GM19438 (cell line): Measurements from ENCODE around the gene KDM3B.

ENCODE experiments used
- ATAC-seq: cut with Tn5 transposase; IDR thresholded peaks from one replicate; pipeline ENCODE4 v1.9.1; 2021; ENCODE audit warnings: low read depth; ENCODE audit not compliant: unreplicated experiment

The KDM3B gene

DNA sequence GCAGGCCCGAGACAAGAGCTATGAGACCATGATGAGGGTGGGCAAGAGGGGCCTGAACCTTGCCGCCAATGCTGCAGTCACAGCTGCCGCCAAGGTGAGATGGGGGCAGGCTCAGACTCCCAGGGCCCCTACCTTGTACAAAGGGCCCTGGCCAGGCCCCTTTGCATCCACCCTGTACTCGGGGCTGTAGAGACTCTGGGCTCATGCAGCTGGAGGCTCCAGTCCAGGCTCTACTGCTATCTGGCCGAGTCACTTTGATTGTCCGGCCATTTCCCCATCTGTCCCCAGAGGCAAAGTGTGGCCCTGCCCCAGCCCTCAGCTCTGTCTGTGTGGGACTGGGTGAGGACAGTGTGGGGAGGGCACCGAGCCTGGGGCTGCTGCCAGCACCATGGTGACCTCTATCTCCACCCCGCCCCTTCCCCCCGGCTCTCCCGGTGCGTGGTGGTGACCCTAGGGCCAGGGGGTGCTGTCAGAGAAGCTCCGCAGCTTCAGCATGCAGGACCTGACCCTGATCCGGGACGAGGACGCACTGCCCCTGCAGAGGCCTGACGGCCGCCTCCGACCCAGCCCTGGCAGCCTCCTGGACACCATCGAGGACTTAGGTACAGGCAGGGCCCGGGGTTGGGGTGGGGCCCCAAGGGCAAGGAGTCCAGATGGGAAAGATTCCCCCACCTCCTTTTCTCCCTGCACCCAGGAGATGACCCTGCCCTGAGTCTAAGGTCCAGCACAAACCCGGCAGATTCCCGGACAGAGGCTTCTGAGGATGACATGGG lies 92.5 kb downstream of the KDM3B start:
- ATAC-seq, result no peak

DNA sequence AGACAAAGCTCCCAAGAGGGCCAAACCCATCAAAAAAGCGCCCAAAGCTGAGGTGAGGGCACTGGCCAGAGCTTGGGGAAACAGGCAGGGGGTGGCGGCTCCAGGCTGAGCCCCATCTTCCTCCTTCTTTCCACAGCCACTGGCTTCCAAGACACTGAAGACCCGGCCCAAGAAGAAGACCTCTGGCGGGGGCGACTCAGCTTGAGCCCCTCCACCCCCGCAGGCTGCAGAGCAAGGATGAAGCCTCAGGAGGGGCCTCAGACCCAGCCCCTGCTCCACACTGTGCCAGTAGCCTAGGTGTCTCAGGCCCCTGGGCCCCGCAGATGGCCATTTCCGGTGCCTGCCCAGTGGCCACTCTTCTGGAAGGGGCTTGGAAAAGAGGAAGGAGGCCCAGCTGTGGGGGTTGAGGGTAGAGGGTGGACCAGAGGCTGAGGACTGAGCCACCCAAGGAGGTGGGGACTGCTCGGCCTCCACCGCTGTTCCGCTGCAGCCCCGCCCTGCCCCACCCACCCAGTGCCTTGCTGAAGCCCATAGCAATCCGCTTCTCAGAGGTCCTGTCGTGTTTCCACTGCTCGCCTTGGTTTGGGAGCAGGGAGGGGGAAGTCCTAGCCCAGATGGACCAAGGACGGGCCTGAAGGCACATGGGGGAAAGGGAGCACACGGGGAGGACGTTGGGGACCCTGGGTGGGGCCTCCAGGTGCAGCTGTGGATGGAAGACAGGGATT lies 93.2 kb downstream of the KDM3B start:
- no peak for ATAC-seq

DNA sequence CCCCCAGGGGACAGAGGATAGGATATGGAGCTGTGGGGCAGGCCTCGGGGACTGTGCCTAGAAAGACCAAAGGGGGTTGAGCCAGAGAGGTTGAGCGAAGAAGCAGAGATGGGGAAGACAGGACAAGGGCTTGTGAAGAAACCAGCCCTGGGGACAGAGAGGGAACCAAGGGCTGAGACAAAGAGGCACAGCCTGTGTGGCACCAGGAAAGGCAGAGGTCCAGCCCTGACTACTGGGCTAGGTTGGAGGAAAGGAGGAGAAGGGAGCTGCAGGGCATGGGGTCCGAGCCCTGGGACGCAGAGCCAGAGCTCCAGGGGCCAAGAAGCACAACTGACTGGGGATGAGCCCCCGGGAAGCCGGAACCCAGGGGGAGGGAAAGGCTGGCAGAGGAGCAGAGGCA lies 95.6 kb downstream of the KDM3B start:
- no peak for ATAC-seq

DNA sequence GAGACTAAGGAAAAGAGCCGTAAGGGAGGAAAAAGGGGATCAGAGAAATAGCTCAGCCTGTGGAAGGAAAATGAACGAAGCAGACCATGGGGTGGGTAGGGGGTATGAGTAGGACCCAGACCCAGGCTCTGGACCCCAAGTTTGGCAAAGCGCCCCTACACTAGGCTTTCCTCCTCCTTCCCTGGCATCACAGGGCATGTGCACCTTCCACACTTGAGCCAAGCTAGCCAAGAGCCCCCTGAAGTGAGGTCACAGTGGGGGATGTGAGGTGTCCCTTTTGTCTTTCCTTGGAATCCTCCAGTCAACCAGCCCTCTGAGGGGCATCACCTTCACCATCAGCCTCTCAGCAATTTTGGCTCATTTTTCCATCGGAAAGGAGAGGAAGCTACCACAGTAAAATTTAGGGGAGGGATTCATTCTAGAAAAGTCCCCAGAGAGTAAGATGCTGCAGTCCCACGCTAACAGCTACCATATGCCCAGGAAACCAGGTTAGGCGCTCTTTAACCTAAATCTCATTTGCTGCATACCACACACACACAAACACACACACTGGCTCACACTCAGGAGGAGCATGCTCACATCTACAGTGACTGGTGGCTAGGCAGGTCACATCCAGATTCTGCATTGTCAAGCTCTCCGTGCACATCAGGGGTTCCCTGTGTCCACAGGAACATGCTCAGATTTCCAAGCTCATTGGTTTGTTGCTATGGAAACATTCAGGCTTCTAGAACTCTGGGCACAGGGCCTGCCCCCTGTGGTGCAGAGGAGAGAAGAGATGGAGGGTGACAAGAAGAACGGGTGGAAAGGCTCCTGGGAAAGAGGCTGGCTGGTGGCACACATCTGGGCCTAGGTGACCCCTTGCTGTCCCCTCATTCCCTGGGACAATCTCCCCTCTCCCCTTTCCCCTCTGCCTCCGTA lies 96.3 kb downstream of the KDM3B start:
- no peak for ATAC-seq

DNA sequence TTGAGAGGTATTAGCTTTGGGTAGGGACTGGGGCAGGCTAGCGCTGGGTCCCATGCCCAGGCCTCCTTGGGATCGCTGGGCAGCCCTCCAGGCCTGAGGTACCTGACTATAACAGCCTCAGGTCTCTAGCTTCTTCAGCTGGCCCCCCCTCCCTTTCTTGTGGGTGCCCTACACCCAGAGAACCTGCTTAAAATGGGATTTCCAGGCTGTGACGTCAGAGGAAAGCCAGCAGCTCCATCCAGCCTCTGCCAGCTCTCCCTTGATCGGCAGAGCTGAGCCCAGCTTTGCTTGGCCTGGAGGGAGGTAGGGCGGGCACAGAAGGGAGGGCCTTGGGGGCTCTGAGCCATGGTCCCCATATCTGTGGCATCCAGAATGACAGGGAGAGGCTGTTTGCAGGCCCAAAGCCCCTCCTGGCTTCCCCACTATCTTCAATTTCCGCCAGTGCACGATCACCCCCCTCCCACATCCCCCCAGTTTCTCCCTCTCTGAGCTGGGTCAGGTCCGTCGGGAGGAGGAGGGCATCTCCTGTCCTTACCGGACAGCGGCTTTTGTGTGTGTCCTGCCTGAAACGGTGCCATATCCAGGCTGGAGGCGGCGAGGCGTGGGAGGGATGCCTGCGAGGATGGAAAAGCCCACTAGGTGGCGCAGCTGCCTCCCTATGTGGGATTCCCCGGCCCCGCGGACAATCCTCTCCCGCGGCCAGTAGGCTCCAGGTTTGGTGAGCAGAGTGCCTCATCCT lies 97.2 kb downstream of the KDM3B start:
- peak; percentile 82 for ATAC-seq

DNA sequence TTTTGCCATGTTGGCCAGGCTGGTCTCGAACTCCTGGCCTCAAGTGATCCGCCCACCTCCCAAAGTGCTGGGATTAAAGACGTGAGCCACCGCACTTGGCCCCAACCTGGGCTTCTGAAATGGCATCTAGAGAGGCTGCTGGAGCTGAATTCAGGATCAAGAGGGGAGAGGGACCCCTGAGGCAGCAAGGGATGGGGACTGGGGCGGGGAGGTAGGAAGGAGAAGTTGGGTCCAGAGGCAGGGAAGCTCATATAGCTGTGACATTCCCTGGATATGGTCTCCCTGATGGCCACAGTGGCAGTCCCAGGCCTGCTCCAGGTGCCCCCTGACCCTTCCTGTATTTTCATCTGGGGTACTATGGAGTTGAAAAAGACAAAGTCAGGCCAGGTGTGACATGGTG lies 98.5 kb downstream of the KDM3B start:
- ATAC-seq, result no peak

DNA sequence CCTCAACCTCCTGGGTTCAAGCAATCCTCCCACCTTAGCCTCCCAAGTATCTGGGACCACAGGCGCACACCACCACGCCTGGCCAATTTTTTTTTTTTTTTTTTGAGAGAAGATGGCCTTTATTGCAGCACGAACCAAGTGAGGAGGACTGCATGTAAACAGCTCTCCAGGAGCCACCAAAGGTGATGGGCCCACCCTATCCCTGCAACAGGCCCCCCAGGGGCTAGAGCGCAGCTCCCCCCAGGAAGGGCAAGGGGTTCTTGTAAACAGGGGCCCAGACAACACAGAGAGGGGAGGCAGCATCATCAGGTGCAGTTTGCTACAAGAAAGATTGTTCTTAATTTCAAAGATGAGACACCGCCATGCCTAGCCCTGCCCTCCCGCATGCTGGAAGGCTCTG lies 100.2 kb downstream of the KDM3B start:
- no peak for ATAC-seq

DNA sequence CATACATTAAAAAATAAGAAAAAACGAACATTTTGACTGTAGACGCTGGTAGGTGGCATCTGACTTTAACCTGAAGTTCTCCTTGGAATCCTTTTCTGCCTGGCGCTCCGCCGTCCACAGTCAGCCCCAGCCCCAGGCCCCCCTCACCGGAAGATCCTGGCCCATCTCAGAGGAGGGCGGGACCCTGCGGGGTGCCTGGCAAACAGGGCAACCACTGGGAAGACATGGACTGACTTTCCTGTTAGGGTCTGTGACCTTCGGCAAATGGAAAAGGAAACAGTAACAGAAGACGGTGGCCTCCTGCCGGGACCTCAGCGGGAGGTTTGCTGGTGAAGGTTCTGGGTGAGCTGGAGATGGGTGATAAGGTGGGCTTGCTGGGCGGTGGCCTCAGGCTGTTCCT lies 101.1 kb downstream of the KDM3B start:
- no peak for ATAC-seq

DNA sequence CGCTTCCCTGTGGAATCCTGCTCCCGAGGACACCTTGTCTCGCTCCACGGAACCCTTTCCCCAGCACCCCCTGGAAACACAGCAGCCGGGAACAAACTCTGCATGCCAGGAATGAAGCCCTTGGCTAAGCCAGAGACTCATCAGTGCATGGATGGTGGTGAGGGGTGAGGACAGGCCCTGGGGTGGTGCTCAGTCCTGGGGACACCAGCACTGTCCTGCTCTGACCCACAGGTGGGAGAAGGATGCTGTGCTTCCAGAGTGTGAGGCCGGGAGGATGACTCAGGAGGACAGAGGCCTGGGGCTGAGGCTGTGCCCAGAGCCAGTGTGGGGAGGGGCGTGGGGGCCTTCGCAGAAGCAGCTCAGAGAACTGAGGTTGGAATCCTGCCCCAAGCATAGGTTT lies 101.6 kb downstream of the KDM3B start:
- ATAC-seq, result no peak

DNA sequence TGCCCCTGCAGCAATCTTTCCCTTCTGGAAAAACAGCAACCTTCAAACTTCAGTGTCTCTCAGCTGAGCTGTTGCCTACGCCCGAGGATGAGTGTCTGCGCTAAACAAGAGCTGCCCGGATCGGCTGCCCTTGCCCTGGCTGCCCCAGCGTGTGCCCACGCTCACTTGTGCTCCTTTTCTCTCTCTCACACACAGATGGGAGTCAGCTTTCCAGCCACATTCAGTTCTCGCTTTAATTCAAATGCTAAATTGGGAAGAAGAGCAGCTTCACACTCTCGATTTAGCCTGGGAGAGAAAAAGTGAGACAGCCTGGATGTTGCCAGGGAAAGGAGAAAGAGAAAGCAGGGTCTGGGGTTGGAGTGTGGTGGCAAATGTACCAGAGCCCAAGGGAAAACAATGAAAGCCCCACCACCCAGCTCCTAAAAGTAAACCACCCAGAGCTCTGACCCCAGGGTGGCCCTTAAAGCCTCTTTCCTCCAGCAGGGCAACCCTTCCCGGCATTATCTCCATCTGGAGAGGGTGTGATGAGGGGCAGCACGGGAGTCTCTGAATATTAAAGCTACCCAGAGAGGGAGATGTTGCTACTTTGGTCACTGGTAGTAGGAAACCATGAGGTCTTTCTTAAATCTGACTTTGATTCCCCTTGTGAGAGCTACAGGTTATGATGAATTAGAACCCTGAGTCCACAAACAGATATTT lies 102.9 kb downstream of the KDM3B start:
- ATAC-seq, result no peak

DNA sequence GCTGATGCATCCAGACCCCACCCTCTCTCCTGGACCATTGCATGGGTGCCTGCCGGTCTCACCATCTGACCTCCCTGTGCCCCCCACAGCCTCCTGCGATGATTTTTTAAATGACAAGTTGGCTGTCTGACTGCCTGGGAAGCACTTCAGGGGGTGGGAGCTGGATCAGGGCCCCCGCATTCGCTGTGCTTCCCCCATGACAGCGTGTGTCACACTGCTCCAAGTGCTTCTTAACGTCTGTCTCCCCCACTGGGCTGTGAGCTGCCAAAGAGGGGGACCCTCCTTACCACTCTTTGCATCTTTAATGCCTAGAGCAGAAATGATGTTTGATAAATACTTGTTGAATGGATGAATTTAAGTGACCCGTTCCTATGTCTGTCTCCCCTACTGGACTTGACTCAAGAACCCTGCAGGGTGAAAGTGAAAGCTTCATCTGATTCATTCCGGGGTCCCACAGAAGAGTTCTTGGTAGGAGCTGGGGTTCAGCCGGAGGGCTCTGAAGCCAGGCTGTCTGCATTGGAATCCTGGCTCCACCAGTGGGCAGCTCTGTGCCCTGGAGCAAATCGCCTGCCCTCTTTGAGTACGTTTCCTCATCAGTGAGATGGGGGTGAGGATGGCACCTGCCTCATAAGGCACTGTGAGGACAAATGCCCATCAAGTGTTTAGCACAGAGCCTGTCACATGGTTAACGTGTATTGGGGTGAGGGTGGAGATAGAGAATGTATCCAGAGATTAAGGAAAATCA lies 105.2 kb downstream of the KDM3B start:
- no peak for ATAC-seq

DNA sequence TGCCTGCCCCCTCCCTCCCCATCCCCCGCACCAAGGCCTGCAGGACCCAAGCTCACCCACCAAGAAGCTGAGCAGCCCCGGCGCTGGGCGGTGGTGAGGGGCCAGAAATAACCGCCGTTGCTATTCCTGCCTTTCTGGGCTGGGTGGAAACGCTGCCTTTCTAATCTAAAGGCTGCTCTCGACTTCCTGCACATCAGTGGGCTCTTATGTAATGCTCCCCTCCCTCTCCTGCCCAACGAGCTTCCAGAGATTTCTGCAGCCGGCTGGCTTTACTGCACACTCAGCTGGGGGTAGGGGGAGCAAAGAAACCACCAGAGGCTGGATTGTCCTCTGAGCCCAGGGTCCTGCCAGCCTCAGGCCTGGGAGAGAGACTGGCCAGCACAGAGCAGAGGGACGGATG lies 105.9 kb downstream of the KDM3B start:
- no peak for ATAC-seq

DNA sequence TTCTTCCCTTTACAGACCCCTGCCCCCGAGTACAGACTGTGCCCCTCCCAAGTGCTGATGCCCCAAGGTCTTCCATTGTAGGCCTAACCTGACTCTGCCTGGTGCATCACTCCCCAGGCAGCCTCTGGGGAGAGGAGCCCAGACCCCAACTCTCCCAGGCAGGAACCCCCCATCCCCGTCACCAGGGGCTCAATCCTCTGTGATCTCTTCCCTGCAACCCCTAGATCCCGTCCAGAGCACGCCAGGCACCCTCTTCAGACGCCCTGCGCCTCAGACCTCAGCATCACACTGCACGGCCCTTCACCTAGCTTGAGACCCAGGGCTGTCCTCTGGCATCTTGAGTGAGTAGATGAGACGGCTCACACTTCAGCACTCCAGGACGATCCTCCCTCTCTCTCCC lies 106.4 kb downstream of the KDM3B start:
- no peak for ATAC-seq

DNA sequence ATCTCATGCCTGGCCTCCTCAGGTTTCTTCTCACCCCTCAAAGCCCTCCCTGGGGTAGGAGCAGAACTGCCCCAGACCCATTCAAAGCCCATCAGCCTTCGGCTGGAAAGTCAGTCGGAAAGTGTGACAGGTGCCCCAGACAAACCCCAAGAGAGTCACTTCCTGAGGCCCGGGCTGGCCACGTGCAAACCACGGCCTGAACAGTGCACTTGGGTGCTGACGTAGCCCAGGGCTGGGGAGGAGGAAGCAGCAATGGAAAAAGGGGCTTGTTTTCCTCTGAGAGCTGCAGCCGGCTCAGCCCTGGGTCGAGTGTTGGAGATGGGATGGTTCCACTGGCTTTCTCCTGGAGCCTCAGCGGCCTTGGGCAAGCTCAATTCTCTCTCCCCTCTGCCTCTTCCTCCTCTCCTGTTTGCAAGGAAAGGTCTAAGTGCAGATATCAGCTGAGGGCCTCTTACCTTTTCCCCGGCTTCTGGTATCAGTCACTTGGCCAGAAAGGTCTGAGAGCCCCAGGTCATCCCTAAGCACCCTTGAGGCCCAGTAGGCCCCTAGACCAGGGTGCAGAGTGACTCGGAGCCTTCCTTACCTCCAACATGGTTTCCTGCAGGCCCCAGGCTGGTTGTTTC lies 106.9 kb downstream of the KDM3B start:
- ATAC-seq, result no peak

DNA sequence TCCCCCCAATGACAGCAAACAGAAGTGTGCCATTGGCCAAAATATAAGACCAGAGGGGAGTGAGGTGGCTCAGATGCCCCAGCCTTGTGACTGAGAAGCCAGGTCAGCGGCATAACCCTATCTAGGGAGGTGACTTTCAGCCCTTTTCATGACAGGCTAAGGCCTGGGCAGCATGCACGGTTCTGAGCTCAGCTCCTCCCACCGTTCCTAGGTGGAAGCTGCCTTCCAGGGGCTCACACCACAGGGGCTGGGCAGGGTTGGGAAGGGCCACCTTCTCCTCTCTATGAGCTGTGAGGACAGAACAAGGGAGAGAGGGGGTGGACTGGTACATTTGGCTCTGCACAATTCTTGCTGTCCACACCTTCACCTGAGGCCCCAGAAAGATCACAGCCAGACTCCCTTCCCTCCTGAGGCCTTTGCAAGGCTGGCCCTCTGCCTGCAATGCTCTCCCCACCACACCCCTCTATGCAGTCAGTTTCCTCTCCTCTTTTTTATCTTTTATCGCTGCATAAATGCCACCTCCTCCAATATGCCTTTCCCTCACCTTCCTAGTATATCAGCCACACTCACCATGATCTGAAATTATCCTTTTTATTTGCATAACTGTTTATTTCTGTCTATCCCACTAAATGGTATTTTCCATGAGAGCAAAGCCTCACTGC lies 107.7 kb downstream of the KDM3B start:
- ATAC-seq, result no peak

DNA sequence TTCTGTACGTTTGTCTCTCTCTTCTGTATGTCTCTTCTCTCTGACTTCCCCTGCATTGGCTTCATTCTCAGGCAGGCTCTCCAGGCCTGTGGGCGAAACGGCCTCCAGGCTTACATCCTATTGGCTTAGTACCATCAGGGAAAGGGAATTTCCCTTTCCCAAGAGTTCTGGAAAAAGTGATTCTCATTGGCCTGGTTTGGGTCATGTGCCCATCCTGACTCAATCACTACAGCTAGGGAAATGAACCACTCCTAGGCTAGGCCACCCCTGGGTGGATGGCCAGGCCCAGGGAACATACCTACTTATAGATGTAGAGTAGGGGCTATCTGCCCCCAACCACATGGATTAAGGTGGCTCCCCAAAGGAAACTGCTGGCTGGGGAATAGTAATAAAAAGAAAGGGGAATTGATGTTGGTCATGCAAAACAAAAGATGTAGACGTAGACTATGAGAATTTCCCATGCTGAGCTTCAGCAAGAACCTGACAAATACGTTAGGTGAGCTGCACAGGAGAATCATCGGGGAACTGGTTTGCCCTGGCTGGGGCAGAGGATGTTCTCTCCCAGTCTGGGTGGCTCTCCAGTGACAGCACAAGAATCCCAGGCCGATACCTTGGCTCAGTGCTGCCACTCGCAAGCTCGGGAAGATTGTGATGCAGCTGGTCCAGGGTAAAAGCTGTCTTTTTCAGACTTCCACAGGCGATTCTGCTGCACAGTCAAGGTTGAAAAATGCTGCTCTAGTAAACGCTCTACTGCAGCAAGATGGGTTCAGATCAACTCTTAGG lies 109.0 kb downstream of the KDM3B start:
- ATAC-seq, result no peak

DNA sequence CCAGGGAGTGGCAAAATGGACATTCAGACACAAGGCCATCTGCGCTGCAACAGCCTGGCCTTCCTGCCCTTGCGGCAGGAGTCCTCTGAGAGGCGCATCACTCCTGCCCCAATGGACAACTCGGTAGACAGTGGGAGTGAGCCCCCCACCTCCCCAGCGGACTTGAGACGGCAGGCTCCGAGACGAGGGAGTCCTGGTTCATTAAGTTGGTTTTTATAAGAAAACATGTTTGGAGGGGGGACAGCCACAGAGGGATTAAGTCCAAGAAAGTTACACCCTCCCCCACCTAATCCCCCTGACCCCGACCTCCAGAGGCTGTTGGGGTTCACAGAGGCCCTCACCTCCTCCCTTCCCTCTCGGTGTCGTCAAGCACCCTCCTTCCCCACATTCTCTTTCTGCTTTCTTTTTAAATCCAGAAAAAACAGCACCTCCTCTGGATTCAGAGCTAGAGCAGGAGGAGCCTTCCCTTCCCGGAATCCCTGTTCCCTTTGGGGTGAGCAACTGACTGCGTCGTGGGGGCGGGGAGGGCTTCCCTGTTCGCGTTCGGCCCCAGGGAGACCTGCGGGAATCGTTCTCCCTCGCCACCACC lies 111.0 kb downstream of the KDM3B start:
- no peak for ATAC-seq
